ENCODE results near the gene SYT5.

GRCh38 chr19:55173186-55173713 lies 6.8 kb downstream of the SYT5 start:
- TF ChIP-seq, protein P1, sequence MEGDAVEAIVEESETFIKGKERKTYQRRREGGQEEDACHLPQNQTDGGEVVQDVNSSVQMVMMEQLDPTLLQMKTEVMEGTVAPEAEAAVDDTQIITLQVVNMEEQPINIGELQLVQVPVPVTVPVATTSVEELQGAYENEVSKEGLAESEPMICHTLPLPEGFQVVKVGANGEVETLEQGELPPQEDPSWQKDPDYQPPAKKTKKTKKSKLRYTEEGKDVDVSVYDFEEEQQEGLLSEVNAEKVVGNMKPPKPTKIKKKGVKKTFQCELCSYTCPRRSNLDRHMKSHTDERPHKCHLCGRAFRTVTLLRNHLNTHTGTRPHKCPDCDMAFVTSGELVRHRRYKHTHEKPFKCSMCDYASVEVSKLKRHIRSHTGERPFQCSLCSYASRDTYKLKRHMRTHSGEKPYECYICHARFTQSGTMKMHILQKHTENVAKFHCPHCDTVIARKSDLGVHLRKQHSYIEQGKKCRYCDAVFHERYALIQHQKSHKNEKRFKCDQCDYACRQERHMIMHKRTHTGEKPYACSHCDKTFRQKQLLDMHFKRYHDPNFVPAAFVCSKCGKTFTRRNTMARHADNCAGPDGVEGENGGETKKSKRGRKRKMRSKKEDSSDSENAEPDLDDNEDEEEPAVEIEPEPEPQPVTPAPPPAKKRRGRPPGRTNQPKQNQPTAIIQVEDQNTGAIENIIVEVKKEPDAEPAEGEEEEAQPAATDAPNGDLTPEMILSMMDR (IDR thresholded peaks at IDR 0.05), result no peak
- no peak for TF ChIP-seq POLR2A (IDR thresholded peaks at IDR 0.05)
- TF ChIP-seq EP300 (IDR thresholded peaks at IDR 0.05), result no peak
